SU-DHL-6 (cell line): Measurements from ENCODE around the gene LHPP.

ENCODE experiments used
- EZH2phosphoT487 ChIP-seq: fragments of 200-600 bp; sonication (generic), shearing (Covaris generic); conservative IDR thresholded peaks from 2 replicates; pipeline ENCODE4 v1.6.1; 2018; ENCODE audit warnings: mild to moderate bottlenecking, antibody characterized with exemption, low read length, moderate library complexity, mixed read lengths
- TF ChIP-seq, protein P1 (sequence below): fragments of 200-600 bp; sonication (generic); IDR thresholded peaks from one replicate; pipeline ENCODE4 v1.5.1; 2017; ENCODE audit warnings: antibody characterized with exemption, mild to moderate bottlenecking, low read length, moderate library complexity; ENCODE audit not compliant: insufficient read depth, poor library complexity, severe bottlenecking

DNA sequence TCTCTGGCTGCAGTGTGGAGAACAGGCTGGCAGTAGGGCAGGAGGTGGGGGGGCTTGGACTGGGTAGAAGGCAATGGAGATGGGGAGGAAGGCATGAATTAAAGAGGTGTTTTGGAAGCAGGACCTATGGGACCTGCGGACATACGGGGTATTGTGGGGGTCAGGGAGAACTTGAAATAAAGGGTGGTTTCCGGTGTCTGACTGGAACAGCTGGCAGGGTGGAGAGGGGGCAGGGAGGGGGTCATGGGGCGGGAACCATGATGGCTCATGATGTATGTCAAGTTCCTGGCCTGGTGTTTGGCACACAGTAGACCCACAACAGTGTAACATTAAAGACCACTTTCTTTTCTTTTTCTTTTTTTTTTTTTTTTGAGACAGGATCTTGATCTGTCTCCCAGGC lies 5.5 kb downstream of the LHPP start:
- TF ChIP-seq, protein P1, sequence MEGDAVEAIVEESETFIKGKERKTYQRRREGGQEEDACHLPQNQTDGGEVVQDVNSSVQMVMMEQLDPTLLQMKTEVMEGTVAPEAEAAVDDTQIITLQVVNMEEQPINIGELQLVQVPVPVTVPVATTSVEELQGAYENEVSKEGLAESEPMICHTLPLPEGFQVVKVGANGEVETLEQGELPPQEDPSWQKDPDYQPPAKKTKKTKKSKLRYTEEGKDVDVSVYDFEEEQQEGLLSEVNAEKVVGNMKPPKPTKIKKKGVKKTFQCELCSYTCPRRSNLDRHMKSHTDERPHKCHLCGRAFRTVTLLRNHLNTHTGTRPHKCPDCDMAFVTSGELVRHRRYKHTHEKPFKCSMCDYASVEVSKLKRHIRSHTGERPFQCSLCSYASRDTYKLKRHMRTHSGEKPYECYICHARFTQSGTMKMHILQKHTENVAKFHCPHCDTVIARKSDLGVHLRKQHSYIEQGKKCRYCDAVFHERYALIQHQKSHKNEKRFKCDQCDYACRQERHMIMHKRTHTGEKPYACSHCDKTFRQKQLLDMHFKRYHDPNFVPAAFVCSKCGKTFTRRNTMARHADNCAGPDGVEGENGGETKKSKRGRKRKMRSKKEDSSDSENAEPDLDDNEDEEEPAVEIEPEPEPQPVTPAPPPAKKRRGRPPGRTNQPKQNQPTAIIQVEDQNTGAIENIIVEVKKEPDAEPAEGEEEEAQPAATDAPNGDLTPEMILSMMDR, result no peak
- no peak for TF ChIP-seq EZH2phosphoT487
